ENCODE data around the gene ATP7B. TPM values are rescaled to one million over a fixed set of nuclear protein-coding genes. Genes with fewer than 3 reads are reported as not detected.
"Not testable (repeated sequence)": the region's sequence is repeated elsewhere in the genome, so short reads cannot be mapped to it uniquely, and the experiment has no call there.

ATP7B gene
- total RNA-seq: under 1 TPM; 0.45 to 0.53 TPM

DNA sequence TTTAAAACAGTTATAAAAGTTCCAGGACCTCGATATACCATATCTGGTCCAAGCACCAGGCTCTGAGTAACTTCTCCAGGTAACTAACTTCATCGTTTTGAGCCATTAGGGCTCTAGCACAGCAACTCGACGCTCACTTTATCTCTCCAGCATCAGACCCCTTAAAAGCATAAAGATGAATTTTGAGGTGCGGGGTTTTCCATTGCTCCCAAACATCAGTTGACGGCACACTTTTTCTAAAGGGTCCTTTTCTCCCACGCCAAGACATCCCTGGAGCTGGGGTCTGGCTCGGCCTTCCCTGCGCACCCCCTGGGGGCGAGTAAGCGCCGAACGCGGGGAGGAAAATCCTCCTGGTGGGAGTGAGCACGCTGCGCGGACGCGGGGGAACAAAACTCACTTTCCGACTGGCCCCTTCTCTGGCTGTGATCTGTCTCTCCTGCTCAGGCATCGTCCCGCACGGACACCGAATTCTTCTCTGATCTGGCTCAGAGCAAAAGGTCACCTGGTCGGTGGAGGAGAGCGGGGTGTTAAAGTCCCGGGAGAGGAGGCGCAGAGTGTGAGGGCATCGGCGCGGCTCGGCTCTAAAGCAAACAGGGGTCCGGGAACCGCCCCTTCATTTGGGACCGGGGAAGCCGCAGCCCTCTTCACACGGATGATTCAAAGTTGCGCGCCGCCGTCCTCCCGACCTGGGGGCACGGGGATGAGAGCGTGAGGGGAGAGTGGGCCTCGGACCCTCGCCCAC lies at the start of gene ATP7B:
ATP7B (minus strand) TSS at position 561 of the 742 bp plus-strand sequence; CDS start at position 448, 113 bp downstream.
- peaks cover 30 to 42% of the 10 kb centered on the region in 2 donors for H3K27me3 Mint-ChIP-seq
- no peaks in the 10 kb centered on the region for H3K9me3 Mint-ChIP-seq
- peaks cover 14 to 19% of the 10 kb centered on the region in 2 donors for H3K4me1 Mint-ChIP-seq (ENCODE audit: low read depth in 2 of 2)
- H3K36me3 Mint-ChIP-seq: peaks cover 11% of the 10 kb centered on the region
- DNase-seq (ENCODE audit: low spot score) (no peak), ATAC-seq (no peak)
- H3K27ac Mint-ChIP-seq: peak within 1 kb of the TSS; percentile 73 to 97
- peak within 1 kb of the TSS; percentile 99 for H3K4me3 Mint-ChIP-seq

GRCh38 chr13:52053460-52053859 lies 42.2 kb upstream of the ATP7B start:
- Mint-ChIP-seq H3K27ac (no peak overlapping the region), H3K4me3 (no peak overlapping the region), H3K9me3 (peaks cover 6% of the 10 kb centered on the region), H3K27me3 (peaks cover 2 to 10% of the 10 kb centered on the region in 2 donors), H3K36me3 (peaks cover 9% of the 10 kb centered on the region), H3K4me1 (ENCODE audit: low read depth in 2 of 2) (no peaks in the 10 kb centered on the region)
- ATAC-seq: no peak
- no peak for DNase-seq (ENCODE audit: low spot score)

GRCh38 chr13:52051400-52051799 lies 40.1 kb upstream of the ATP7B start:
- Mint-ChIP-seq H3K9me3 (peaks cover 6% of the 10 kb centered on the region), H3K4me3 (no peak overlapping the region), H3K36me3 (peaks cover 4% of the 10 kb centered on the region), H3K27me3 (peaks cover 2 to 10% of the 10 kb centered on the region in 2 donors), H3K27ac (no peak overlapping the region), H3K4me1 (ENCODE audit: low read depth in 2 of 2) (no peaks in the 10 kb centered on the region)
- ATAC-seq (no peak), DNase-seq (ENCODE audit: low spot score) (no peak)

- Mint-ChIP-seq H3K27ac (no peak overlapping the region), H3K9me3 (peaks cover 3% of the 10 kb centered on the region), H3K27me3 (peaks cover 2 to 10% of the 10 kb centered on the region in 2 donors), H3K4me3 (no peak overlapping the region), H3K36me3 (peaks cover 4% of the 10 kb centered on the region), H3K4me1 (ENCODE audit: low read depth in 2 of 2) (no peaks in the 10 kb centered on the region)
- ATAC-seq (no peak), DNase-seq (ENCODE audit: low spot score) (no peak)
Observed at GRCh38 chr13:52048516-52048915, 37.3 kb upstream of the ATP7B start.

- Mint-ChIP-seq H3K4me3 (no peak overlapping the region), H3K27me3 (peaks cover 2 to 10% of the 10 kb centered on the region in 2 donors), H3K4me1 (ENCODE audit: low read depth in 2 of 2) (no peaks in the 10 kb centered on the region), H3K36me3 (peaks cover 4% of the 10 kb centered on the region), H3K27ac (no peak overlapping the region), H3K9me3 (peaks cover 3% of the 10 kb centered on the region)
- DNase-seq (ENCODE audit: low spot score): no peak
- ATAC-seq: no peak
Observed at GRCh38 chr13:52047463-52047862, 36.2 kb upstream of the ATP7B start.

GRCh38 chr13:52043675-52044074 lies 32.4 kb upstream of the ATP7B start:
- H3K36me3 Mint-ChIP-seq: no peaks in the 10 kb centered on the region
- H3K27ac Mint-ChIP-seq: no peak overlapping the region
- no peaks in the 10 kb centered on the region for H3K4me1 Mint-ChIP-seq (ENCODE audit: low read depth in 2 of 2)
- no peak overlapping the region for H3K4me3 Mint-ChIP-seq
- no peaks in the 10 kb centered on the region for H3K27me3 Mint-ChIP-seq
- DNase-seq (ENCODE audit: low spot score) (no peak), ATAC-seq (no peak)
- no peaks in the 10 kb centered on the region for H3K9me3 Mint-ChIP-seq

DNA sequence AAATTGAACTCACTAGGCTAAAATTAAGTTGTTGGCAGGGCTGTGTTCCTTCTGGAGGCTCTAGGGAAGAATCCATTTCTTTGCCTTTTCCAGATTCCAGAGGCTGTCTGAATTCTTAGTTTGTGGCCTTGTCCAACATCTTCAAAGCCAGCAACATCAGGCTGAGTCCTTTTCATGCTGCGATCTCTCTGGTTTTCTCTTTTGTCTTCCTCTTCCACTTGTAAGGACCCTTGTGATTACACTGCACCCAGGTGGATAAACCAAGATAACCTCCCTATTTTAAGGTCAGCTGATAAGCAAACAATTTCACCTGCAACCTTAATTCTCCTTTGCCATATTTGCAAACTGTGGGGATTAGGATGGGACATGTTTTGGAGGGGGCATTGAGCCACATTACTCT lies 24.8 kb upstream of the ATP7B start:
- no peak overlapping the region for H3K27ac Mint-ChIP-seq
- H3K4me1 Mint-ChIP-seq (ENCODE audit: low read depth in 2 of 2): peaks cover 0 to 2% of the 10 kb centered on the region in 2 donors
- H3K4me3 Mint-ChIP-seq: no peak overlapping the region
- H3K27me3 Mint-ChIP-seq: no peaks in the 10 kb centered on the region
- no peak for DNase-seq (ENCODE audit: low spot score)
- no peaks in the 10 kb centered on the region for H3K36me3 Mint-ChIP-seq
- ATAC-seq: no peak
- no peaks in the 10 kb centered on the region for H3K9me3 Mint-ChIP-seq

DNA sequence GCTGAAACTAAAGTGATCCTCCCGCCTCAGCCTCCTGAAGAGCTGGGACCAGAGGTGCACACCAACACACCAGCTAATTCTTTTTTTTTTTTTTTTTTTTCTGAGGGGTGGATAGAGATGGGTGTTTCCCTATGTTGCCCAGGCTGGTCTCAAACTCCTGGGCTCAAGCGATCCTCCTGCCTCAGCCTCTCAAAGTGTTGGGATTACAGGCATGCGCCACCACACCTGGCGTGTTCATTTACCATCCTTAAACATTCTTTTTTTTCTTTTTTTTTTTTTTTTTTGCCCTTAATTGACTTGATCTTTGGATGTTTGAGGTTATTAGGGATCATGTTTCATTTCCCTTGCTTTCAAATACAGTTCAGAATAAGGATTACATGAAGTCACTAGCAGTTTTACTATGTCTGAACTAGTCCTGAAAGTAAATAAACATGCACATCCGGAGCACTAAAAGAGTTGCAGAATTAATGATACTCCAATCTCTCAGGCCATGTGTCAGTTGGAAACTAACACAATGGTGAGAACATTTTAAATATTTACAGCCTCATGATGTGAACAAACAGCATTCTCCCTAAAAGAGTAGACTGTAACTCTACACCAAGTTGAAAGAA lies 23.5 kb upstream of the ATP7B start:
- peaks cover 8 to 10% of the 10 kb centered on the region in 2 donors for H3K4me1 Mint-ChIP-seq (ENCODE audit: low read depth in 2 of 2)
- ATAC-seq: no peak
- H3K4me3 Mint-ChIP-seq: no peak overlapping the region
- no peak overlapping the region for H3K27ac Mint-ChIP-seq
- no peak for DNase-seq (ENCODE audit: low spot score)
- no peaks in the 10 kb centered on the region for H3K9me3 Mint-ChIP-seq
- no peaks in the 10 kb centered on the region for H3K27me3 Mint-ChIP-seq
- H3K36me3 Mint-ChIP-seq: peaks cover 7% of the 10 kb centered on the region

- Mint-ChIP-seq H3K9me3 (no peaks in the 10 kb centered on the region), H3K27ac (no peak overlapping the region), H3K27me3 (no peaks in the 10 kb centered on the region), H3K4me3 (no peak overlapping the region), H3K4me1 (ENCODE audit: low read depth in 2 of 2) (peaks cover 15 to 16% of the 10 kb centered on the region in 2 donors), H3K36me3 (peaks cover 14% of the 10 kb centered on the region)
- ATAC-seq: no peak
- DNase-seq (ENCODE audit: low spot score): no peak
Observed at GRCh38 chr13:52033039-52033438, 21.8 kb upstream of the ATP7B start.

GRCh38 chr13:52030401-52030800 lies 19.2 kb upstream of the ATP7B start:
- not testable (repeated sequence) for H3K4me3 Mint-ChIP-seq; H3K9me3 Mint-ChIP-seq; DNase-seq (ENCODE audit: low spot score); ATAC-seq; H3K27ac Mint-ChIP-seq; H3K27me3 Mint-ChIP-seq
- peaks cover 31% of the 10 kb centered on the region for H3K36me3 Mint-ChIP-seq
- peaks cover 30 to 31% of the 10 kb centered on the region in 2 donors for H3K4me1 Mint-ChIP-seq (ENCODE audit: low read depth in 2 of 2)

- Mint-ChIP-seq H3K27me3 (no peaks in the 10 kb centered on the region), H3K27ac (no peak overlapping the region), H3K9me3 (no peaks in the 10 kb centered on the region), H3K4me1 (ENCODE audit: low read depth in 2 of 2) (peaks cover 28 to 31% of the 10 kb centered on the region in 2 donors), H3K36me3 (peaks cover 35% of the 10 kb centered on the region), H3K4me3 (no peak overlapping the region)
- ATAC-seq (no peak), DNase-seq (ENCODE audit: low spot score) (no peak)
Observed at GRCh38 chr13:52029569-52029968, 18.3 kb upstream of the ATP7B start.

GRCh38 chr13:52027832-52028231 lies 16.6 kb upstream of the ATP7B start:
- peaks cover 39% of the 10 kb centered on the region for H3K36me3 Mint-ChIP-seq
- H3K4me3 Mint-ChIP-seq: no peak overlapping the region
- H3K4me1 Mint-ChIP-seq (ENCODE audit: low read depth in 2 of 2): peaks cover 28 to 31% of the 10 kb centered on the region in 2 donors
- H3K27ac Mint-ChIP-seq: no peak overlapping the region
- no peaks in the 10 kb centered on the region for H3K9me3 Mint-ChIP-seq
- DNase-seq (ENCODE audit: low spot score) (no peak), ATAC-seq (no peak)
- no peaks in the 10 kb centered on the region for H3K27me3 Mint-ChIP-seq

GRCh38 chr13:52026246-52026626 lies 15.0 kb upstream of the ATP7B start:
- Mint-ChIP-seq H3K9me3 (no peaks in the 10 kb centered on the region), H3K36me3 (peaks cover 39% of the 10 kb centered on the region), H3K4me1 (ENCODE audit: low read depth in 2 of 2) (peaks cover 28 to 31% of the 10 kb centered on the region in 2 donors), H3K27me3 (no peaks in the 10 kb centered on the region), H3K4me3 (no peak overlapping the region), H3K27ac (no peak overlapping the region)
- ATAC-seq: no peak
- no peak for DNase-seq (ENCODE audit: low spot score)

DNA sequence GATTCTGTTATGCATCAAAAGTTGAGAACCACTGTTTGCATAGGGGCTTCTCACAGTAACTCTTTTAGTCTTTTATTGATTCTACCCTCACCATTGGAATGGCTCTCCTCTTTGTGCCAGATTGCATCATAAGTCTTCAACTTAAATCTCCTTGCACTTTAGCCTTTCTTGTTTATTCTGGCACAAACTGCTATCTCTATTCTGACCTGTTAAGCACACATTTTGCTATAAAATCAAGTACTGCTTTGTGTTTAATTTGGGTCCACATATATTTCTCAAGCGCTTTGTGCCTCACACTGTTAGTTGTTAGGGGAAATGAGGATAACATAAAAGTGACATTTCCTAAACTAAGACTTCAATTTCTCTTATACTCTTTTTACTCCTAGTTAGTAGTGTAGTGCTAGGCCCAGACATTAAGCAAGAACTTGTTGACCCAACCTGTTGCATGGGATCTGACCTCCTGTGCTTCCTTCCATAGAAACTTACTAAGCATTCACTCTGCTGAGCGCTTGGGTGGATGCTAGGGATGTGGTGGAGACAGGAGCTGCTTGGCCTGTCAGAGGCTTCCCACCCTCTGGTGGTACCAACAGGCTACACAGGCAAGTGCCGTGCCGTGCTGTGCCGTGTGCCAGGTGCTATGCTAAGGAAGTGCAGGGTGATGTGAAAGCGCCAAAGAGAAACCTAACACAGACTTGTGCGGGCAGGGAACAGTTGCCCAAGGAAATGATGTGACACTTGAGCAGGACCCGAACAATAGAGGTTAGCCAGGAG lies 14.4 kb upstream of the ATP7B start:
- no peaks in the 10 kb centered on the region for H3K27me3 Mint-ChIP-seq
- H3K27ac Mint-ChIP-seq: no peak overlapping the region
- peaks cover 30 to 37% of the 10 kb centered on the region in 2 donors for H3K4me1 Mint-ChIP-seq (ENCODE audit: low read depth in 2 of 2)
- H3K4me3 Mint-ChIP-seq: no peak overlapping the region
- no peak for ATAC-seq
- H3K36me3 Mint-ChIP-seq: peaks cover 45% of the 10 kb centered on the region
- DNase-seq (ENCODE audit: low spot score): no peak
- no peaks in the 10 kb centered on the region for H3K9me3 Mint-ChIP-seq
